Measurements from ENCODE around the gene RASIP1. TPM values are rescaled to one million over a fixed set of nuclear protein-coding genes. Genes with fewer than 3 reads are reported as not detected.

RASIP1 gene
- total and polyA plus RNA-seq, 2 of the 8 experiments (the other 6 are each of a cell fraction or from before 2014, with no cell fraction given), result 9.3 to 11.4 TPM

DNA sequence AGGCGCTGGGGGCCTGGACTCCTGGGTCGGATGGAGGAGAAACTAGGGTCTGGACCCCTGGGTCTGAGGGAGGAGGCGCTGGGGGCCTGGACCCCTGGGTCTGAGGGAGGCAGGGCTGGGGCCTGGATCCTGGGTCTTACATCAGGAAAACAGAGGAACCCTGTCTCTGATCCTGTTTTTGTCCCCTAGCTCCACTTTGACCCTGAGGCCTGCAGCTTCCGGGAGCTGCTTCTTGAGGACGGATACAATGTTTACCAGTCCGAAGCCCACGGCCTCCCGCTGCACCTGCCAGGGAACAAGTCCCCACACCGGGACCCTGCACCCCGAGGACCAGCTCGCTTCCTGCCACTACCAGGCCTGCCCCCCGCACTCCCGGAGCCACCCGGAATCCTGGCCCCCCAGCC is 17.3 kb upstream of the RASIP1 start:
- Histone ChIP-seq H3K4me3 (ENCODE audit: extremely low read depth in 1 of 4, insufficient read depth in 2 of 4, low read depth in 3 of 4, low read length in 4 of 4) (no peak overlapping the region), H3K4ac (replicated peaks; ENCODE audit: insufficient read length, low read depth, low read length) (no peak overlapping the region), H3K9me3 (ENCODE audit: insufficient read depth in 2 of 2, low read depth in 1 of 2, low read length in 1 of 2) (no peaks in the 10 kb centered on the region), H2BK5ac (ENCODE audit: low read depth, low read length) (no peak overlapping the region), H3K14ac (ENCODE audit: insufficient read length) (no peak overlapping the region), H2BK12ac (ENCODE audit: low read depth, low read length) (no peak overlapping the region), H3K27ac (ENCODE audit: low read depth, low read length) (no peak overlapping the region), H2BK20ac (ENCODE audit: low read length) (no peak overlapping the region), H3K23me2 (ENCODE audit: low read depth, low read length) (peaks cover 5% of the 10 kb centered on the region; the same call in 1 of the 2 replicates), H3K4me2 (ENCODE audit: insufficient read depth in 1 of 2, low read depth in 2 of 2, low read length in 2 of 2) (no peak overlapping the region), H4K91ac (replicated peaks; ENCODE audit: insufficient read length, low read length) (no peak overlapping the region), H3K79me2 (ENCODE audit: control insufficient read depth in 1 of 2, insufficient read depth in 2 of 2, low read length in 2 of 2) (no peaks in the 10 kb centered on the region), H4K5ac (ENCODE audit: insufficient read length, low read depth, low read length) (no peak overlapping the region), H2BK15ac (ENCODE audit: low read length) (no peak overlapping the region), H3K79me1 (ENCODE audit: low read depth, low read length) (no peaks in the 10 kb centered on the region), H3K18ac (ENCODE audit: extremely low read depth, low read length) (no peak overlapping the region), H4K8ac (ENCODE audit: extremely low read depth, insufficient read depth, low read length) (no peak overlapping the region), H2BK120ac (replicated peaks; ENCODE audit: low read depth, low read length) (no peak overlapping the region), H2AK5ac (ENCODE audit: low read depth, low read length) (no peak overlapping the region), H3K27me3 (replicated peaks in 1 of 4; ENCODE audit: control insufficient read depth in 3 of 4, extremely low read depth in 1 of 4, insufficient read depth in 3 of 4, low read length in 3 of 4) (no peaks in the 10 kb centered on the region), H4K20me1 (replicated peaks in 1 of 2; ENCODE audit: control insufficient read depth in 1 of 2, insufficient read depth in 2 of 2, low read length in 2 of 2) (no peaks in the 10 kb centered on the region), H2AFZ (ENCODE audit: low read length) (no peak overlapping the region), H3K23ac (ENCODE audit: insufficient read length) (no peak overlapping the region), H3K36me3 (ENCODE audit: control insufficient read depth in 2 of 4, insufficient read depth in 4 of 4, low read length in 3 of 4) (no peaks in the 10 kb centered on the region), H3K4me1 (replicated peaks in 1 of 4; ENCODE audit: control insufficient read depth in 3 of 4, insufficient read depth in 4 of 4, low read length in 3 of 4) (peaks cover 3 to 21% (median 14%) of the 10 kb centered on the region in 4 experiments), H3K56ac (replicated peaks; ENCODE audit: insufficient read length, low read depth, low read length) (no peak overlapping the region), H3K9ac (replicated peaks in 1 of 4; ENCODE audit: extremely low read depth in 1 of 4, low read depth in 3 of 4, low read length in 3 of 4) (no peak overlapping the region)
- DNase-seq (ENCODE audit: low read depth in 1 of 2, low spot score in 2 of 2) (no peak), FAIRE-seq (no peak)
- CTCF ChIA-PET (ENCODE audit: partially characterized antibody), result interaction anchor here (0.6 to 2.3 kb wide), 8 partner anchors 12 to 84 kb away, joined by 3 to 7 read pairs (median 4); no protein-coding TSS in a partner anchor
- POLR2A ChIA-PET (ENCODE audit: partially characterized antibody), result interaction anchor here (1.2 to 4.7 kb wide), 5 partner anchors 9 to 53 kb away, joined by 3 to 39 read pairs (median 7); partner anchors contain the start of genes BCAT2 and IZUMO1
- 82% methylated on average over 8 of the region's 14 CpGs; no CpG with 5 or more reads in 1 of the 2 experiments for WGBS, 2 experiments (ENCODE audit: extremely low coverage in 1 of 2, insufficient coverage in 1 of 2, insufficient read length in 1 of 2, insufficient replicate concordance in 2 of 2, low coverage in 1 of 2, low lambda C conversion rate in 2 of 2, missing lambda C conversion rate in 1 of 2)
- no peak for TF ChIP-seq NANOG (IDR thresholded peaks at IDR 0.05; ENCODE audit: insufficient read depth, low read depth, low read length, poor library complexity, severe bottlenecking)
- TF ChIP-seq RAD21 (IDR thresholded peaks at IDR 0.05 in 1 of 2, conservative IDR thresholded peaks at IDR 0.05 in 1 of 2; ENCODE audit: low read depth in 2 of 2, low read length in 2 of 2), result no peak
- no peak for TF ChIP-seq SRF (IDR thresholded peaks at IDR 0.05; ENCODE audit: low read depth, low read length)
- TF ChIP-seq FOSL1 (IDR thresholded peaks at IDR 0.05; ENCODE audit: insufficient read depth, low read depth, low read length), result no peak
- TF ChIP-seq TAF7 (optimal IDR thresholded peaks at IDR 0.05; ENCODE audit: borderline replicate concordance, low read depth, low read length), result no peak
- no peak for TF ChIP-seq HDAC6 (IDR thresholded peaks at IDR 0.05; ENCODE audit: low read depth, low read length)
- TF ChIP-seq BRCA1 (IDR thresholded peaks at IDR 0.05; ENCODE audit: low read depth, low read length), result no peak
- no peak for TF ChIP-seq CEBPB (IDR thresholded peaks at IDR 0.05; ENCODE audit: low read depth, low read length)
- no peak for TF ChIP-seq SAP30 (IDR thresholded peaks at IDR 0.05; ENCODE audit: insufficient read depth, insufficient replicate concordance, low read length)
- TF ChIP-seq PHF8 (conservative IDR thresholded peaks at IDR 0.05; ENCODE audit: low read depth, low read length), result no peak
- TF ChIP-seq POLR2AphosphoS5 (IDR thresholded peaks at IDR 0.05; ENCODE audit: low read depth, low read length), result no peak
- TF ChIP-seq JUN (IDR thresholded peaks at IDR 0.05; ENCODE audit: low read depth, low read length), result no peak
- no peak for TF ChIP-seq SIN3A (conservative IDR thresholded peaks at IDR 0.05 in 1 of 2, IDR thresholded peaks at IDR 0.05 in 1 of 2; ENCODE audit: low read depth in 1 of 2, low read length in 2 of 2)
- no peak for TF ChIP-seq RFX5 (IDR thresholded peaks at IDR 0.05; ENCODE audit: borderline replicate concordance, low read depth, low read length)

All from H1 (cell line).